Activated CD4-positive, alpha-beta T cell treated with anti-CD3 and anti-CD28 coated beads, Interleukin-2, Interleukin-4, amounts not matched to agents 100 ng/mL and 50 ng/mL, durations not matched to agents 16 hours and 8 hours (primary cell): ENCODE data around the gene SYAP1.
A peak's percentile ranks its signal among the peaks of the same experiment; 100 is the strongest.
"Not testable (repeated sequence)": the region's sequence is repeated elsewhere in the genome, so short reads cannot be mapped to it uniquely, and the experiment has no call there.

ENCODE experiments used
- DNase-seq: peaks from one replicate; pipeline ENCODE4 v3.0.0-alpha.2; 2020; ENCODE audit warnings: low spot score

SYAP1 gene

GRCh38 chrX:16719334-16720084, at the start of gene SYAP1:
Gene SYAP1 (plus strand): TSS chrX:16719612. CDS start chrX:16719725, 113 bp downstream.
- DNase-seq: peak; percentile 96

GRCh38 chrX:16671005-16671404, 48.4 kb upstream of the SYAP1 start:
- DNase-seq: peak; percentile 26

GRCh38 chrX:16678689-16679088, 40.7 kb upstream of the SYAP1 start:
- no peak for DNase-seq

- no peak for DNase-seq
These were observed 36.3 kb upstream of the SYAP1 start for GRCh38 chrX:16683007-16683664.

- no peak for DNase-seq
These were observed 31.9 kb upstream of the SYAP1 start for GRCh38 chrX:16687514-16687913.

- peak; percentile 59 for DNase-seq
These were observed 24.2 kb upstream of the SYAP1 start for GRCh38 chrX:16695079-16695676.

- no peak for DNase-seq
These were observed 22.5 kb upstream of the SYAP1 start for GRCh38 chrX:16696956-16697355.

- DNase-seq: no peak
These were observed 20.0 kb upstream of the SYAP1 start for GRCh38 chrX:16699389-16699788.

- no peak for DNase-seq
These were observed 18.7 kb upstream of the SYAP1 start for GRCh38 chrX:16700734-16701133.

- DNase-seq: no peak
These were observed 16.5 kb upstream of the SYAP1 start for GRCh38 chrX:16702700-16703599.

GRCh38 chrX:16705370-16705769, 14.0 kb upstream of the SYAP1 start:
- DNase-seq: no peak

GRCh38 chrX:16708016-16708415, 11.4 kb upstream of the SYAP1 start:
- DNase-seq: no peak

- DNase-seq: no peak
These were observed 8.1 kb upstream of the SYAP1 start for GRCh38 chrX:16711219-16711811.

GRCh38 chrX:16711893-16712547, 7.4 kb upstream of the SYAP1 start:
- no peak for DNase-seq

- peak; percentile 48 for DNase-seq
These were observed 6.8 kb upstream of the SYAP1 start, which contains the start of gene CTPS2 for GRCh38 chrX:16712548-16713155. Gene CTPS2 (minus strand): TSS chrX:16712669. CDS start chrX:16702902, 9,767 bp downstream.

- DNase-seq: no peak
These were observed 4.9 kb upstream of the SYAP1 start for GRCh38 chrX:16714504-16714903.

GRCh38 chrX:16715638-16716037, 3.8 kb upstream of the SYAP1 start:
- DNase-seq: not testable (repeated sequence)

- DNase-seq: not testable (repeated sequence)
These were observed 3.0 kb upstream of the SYAP1 start for GRCh38 chrX:16716451-16716850.

- no peak for DNase-seq
These were observed 533 bp upstream of the SYAP1 start for GRCh38 chrX:16718824-16719333.

- DNase-seq: no peak
These were observed 3.1 kb downstream of the SYAP1 start for GRCh38 chrX:16722481-16722880.
